Parathyroid adenoma (tissue), 2 donors: ENCODE measurements around the gene MAML2.

Source experiments
- H2AFZ ChIP-seq: fragments of 300-600 bp; sonication (generic); one replicate; pipeline ENCODE4 v1.7.0; 2017; ENCODE audit warnings: antibody characterized with exemption, mild to moderate bottlenecking
- H3K27ac ChIP-seq: fragments of 300-600 bp; sonication (generic); one replicate; pipeline ENCODE4 v1.7.0; 2017
- H3K27me3 ChIP-seq: fragments of 300-600 bp; sonication (generic); one replicate; pipeline ENCODE4 v1.7.0; 2017; ENCODE audit warnings: low read length; ENCODE audit not compliant: control insufficient read depth, insufficient read depth
- H3K36me3 ChIP-seq: fragments of 300-600 bp; sonication (generic); one replicate; pipeline ENCODE4 v1.7.0; 2017; ENCODE audit warnings: low read length; ENCODE audit not compliant: control insufficient read depth, insufficient read depth
- H3K4me1 ChIP-seq: fragments of 300-600 bp; sonication (generic); one replicate; pipeline ENCODE4 v1.7.0; 2017; ENCODE audit warnings: control low read depth
- H3K4me2 ChIP-seq: fragments of 300-600 bp; sonication (generic); one replicate; pipeline ENCODE4 v1.7.0; 2017; ENCODE audit warnings: low read length
- H3K4me3 ChIP-seq: fragments of 300-600 bp; sonication (generic); one replicate; pipeline ENCODE4 v1.7.0; 2017; ENCODE audit warnings: low read depth, low read length
- H3K79me2 ChIP-seq: fragments of 300-600 bp; sonication (generic); one replicate; pipeline ENCODE4 v1.7.0; 2017; ENCODE audit warnings: control low read depth
- H3K9ac ChIP-seq: fragments of 300-600 bp; sonication (generic); one replicate; pipeline ENCODE4 v1.7.0; 2017; ENCODE audit warnings: mild to moderate bottlenecking
- H3K9me3 ChIP-seq: fragments of 300-600 bp; sonication (generic); one replicate; pipeline ENCODE4 v1.7.0; 2017; ENCODE audit warnings: low read length; ENCODE audit not compliant: control insufficient read depth
- TF ChIP-seq, protein P1 (sequence below): fragments of 300-600 bp; sonication (generic); IDR thresholded peaks from one replicate; pipeline ENCODE4 v1.7.0; 2017; ENCODE audit warnings: antibody characterized with exemption, mild to moderate bottlenecking
- donor health status: primary hyperparathyroidism.

Gene MAML2

DNA sequence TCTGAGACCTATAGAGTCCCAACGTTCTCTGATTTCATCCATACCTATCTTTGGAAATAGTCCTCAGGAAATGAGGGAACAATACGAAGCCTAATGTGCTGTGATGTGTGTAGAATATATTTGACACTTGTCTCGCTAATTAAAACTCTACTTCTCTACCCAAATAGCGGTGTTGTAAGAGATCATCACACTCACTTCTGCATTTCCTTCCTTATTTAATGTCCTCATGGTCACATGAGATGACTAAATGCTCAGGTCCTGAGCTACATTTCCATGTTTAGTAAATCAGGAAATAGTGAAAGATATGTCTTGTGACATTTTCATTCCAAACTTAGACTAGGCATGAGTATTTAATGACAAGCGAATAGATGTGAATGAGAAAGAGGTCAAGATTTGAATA lies 112.3 kb downstream of the MAML2 start:
- Histone ChIP-seq H3K9me3 (no peaks in the 10 kb centered on the region), H3K9ac (no peak overlapping the region), H3K4me3 (no peak overlapping the region), H3K79me2 (peaks cover 12% of the 10 kb centered on the region), H3K4me2 (no peak overlapping the region), H2AFZ (no peak overlapping the region), H3K4me1 (peaks cover 8% of the 10 kb centered on the region), H3K27me3 (no peaks in the 10 kb centered on the region), H3K27ac (no peak overlapping the region), H3K36me3 (no peaks in the 10 kb centered on the region)
- TF ChIP-seq, protein P1, sequence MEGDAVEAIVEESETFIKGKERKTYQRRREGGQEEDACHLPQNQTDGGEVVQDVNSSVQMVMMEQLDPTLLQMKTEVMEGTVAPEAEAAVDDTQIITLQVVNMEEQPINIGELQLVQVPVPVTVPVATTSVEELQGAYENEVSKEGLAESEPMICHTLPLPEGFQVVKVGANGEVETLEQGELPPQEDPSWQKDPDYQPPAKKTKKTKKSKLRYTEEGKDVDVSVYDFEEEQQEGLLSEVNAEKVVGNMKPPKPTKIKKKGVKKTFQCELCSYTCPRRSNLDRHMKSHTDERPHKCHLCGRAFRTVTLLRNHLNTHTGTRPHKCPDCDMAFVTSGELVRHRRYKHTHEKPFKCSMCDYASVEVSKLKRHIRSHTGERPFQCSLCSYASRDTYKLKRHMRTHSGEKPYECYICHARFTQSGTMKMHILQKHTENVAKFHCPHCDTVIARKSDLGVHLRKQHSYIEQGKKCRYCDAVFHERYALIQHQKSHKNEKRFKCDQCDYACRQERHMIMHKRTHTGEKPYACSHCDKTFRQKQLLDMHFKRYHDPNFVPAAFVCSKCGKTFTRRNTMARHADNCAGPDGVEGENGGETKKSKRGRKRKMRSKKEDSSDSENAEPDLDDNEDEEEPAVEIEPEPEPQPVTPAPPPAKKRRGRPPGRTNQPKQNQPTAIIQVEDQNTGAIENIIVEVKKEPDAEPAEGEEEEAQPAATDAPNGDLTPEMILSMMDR: no peak

DNA sequence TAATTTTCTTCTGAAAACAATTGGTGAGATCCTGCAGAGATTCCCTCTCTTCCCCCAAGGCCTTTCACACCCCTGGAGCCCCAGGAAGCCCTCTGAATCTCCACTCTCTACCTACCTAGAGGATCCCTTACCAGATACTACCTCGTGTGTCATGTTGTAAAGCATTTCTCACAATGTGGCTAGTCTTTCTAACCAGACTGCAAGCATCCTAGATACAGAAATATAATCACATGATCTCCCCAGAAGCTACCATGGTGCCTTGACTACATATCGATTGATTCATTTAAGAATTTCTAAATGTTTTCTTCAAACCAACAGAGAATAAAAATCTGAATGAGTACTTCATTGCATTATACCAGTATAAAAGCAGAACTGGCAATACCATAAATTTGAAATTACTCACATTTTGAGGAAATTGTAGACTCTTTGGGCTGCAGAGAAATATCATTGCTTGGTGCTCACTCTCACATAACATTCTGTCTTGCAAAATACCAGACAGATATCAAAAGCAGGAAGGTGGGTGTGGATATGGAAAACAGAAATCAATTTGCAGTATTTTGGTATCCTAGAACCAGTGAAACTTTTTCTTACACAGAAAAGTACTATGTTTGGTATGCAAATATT lies 113.5 kb downstream of the MAML2 start:
- Histone ChIP-seq H3K4me3 (no peak overlapping the region), H3K36me3 (no peaks in the 10 kb centered on the region), H3K4me1 (peaks cover 8% of the 10 kb centered on the region), H3K9me3 (no peaks in the 10 kb centered on the region), H3K4me2 (no peak overlapping the region), H3K79me2 (peaks cover 14% of the 10 kb centered on the region), H3K9ac (no peak overlapping the region), H3K27ac (peak overlapping the region; percentile 63), H2AFZ (no peak overlapping the region), H3K27me3 (no peaks in the 10 kb centered on the region)
- TF ChIP-seq, protein P1: no peak

DNA sequence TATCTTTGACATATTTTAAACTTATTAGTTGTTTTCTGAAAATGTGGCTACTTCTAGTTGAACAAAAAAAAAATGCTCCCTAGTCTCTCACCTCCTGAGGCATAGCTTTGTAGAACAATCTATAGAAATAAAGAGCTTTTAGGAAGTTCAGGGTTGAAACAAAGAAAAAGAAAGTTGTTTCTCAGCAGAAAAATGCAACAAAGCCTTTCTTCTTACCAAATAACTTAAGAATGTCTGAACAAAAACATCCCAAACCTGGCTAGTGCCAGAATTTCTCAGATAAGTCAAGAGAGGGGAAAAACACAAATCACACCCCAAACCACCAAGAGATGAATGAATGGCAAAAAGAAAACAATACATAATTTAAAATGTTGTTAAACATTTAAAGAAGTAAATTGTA lies 114.1 kb downstream of the MAML2 start:
- peaks cover 12% of the 10 kb centered on the region for H3K79me2 ChIP-seq
- TF ChIP-seq, protein P1: no peak
- peak overlapping the region; percentile 63 for H3K27ac ChIP-seq
- no peaks in the 10 kb centered on the region for H3K27me3 ChIP-seq
- no peaks in the 10 kb centered on the region for H3K36me3 ChIP-seq
- H3K9me3 ChIP-seq: no peaks in the 10 kb centered on the region
- H2AFZ ChIP-seq: no peak overlapping the region
- no peak overlapping the region for H3K4me3 ChIP-seq
- peaks cover 8% of the 10 kb centered on the region for H3K4me1 ChIP-seq
- no peak overlapping the region for H3K9ac ChIP-seq
- H3K4me2 ChIP-seq: no peak overlapping the region

DNA sequence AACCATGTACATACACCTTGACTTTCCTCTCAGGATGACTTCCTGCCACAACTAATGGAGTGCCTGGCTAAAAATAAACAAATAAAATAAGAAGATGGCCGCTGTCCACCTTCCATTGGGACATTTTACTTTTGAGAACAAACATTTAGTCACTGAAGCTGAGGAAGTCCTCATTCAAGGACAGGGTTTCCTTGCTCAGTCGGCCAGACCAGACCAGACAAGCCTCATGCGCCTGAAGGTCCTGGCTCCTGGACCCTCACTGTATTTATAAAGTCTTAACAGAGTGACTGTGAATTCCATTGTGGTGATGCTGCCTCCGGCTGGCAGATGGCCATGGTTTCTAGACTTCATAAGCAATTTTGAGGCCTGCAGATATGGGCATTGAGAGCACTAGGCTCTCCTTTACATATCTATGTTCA lies 114.5 kb downstream of the MAML2 start:
- Histone ChIP-seq H3K4me3 (no peak overlapping the region), H2AFZ (no peak overlapping the region), H3K9ac (no peak overlapping the region), H3K27ac (peak overlapping the region; percentile 63), H3K79me2 (peaks cover 8% of the 10 kb centered on the region), H3K4me2 (no peak overlapping the region), H3K27me3 (no peaks in the 10 kb centered on the region), H3K4me1 (peaks cover 8% of the 10 kb centered on the region), H3K9me3 (no peaks in the 10 kb centered on the region), H3K36me3 (no peaks in the 10 kb centered on the region)
- TF ChIP-seq, protein P1: no peak

DNA sequence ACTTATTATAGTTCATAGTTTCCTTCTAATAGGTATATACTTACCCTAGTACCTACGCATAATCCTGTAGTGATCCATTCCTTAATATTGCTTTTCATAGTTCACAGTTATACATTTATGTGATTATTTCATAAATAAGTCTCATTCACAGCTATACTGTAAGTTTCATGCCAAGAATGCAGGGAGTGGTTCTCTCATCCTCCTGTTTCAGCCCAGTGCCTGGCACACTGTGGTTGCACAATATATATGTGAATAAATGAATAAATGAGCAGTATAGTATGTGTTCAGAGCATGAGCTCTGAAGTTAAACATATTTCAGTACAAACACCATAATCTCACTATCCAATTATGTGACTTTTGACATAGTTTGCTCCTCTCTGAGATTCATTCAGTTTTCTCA lies 115.8 kb downstream of the MAML2 start:
- TF ChIP-seq, protein P1: no peak
- Histone ChIP-seq H3K27me3 (no peaks in the 10 kb centered on the region), H3K4me3 (no peak overlapping the region), H3K27ac (no peak overlapping the region), H3K4me1 (peaks cover 10% of the 10 kb centered on the region), H2AFZ (no peak overlapping the region), H3K9ac (no peak overlapping the region), H3K36me3 (no peaks in the 10 kb centered on the region), H3K4me2 (no peak overlapping the region), H3K9me3 (no peaks in the 10 kb centered on the region), H3K79me2 (peaks cover 7% of the 10 kb centered on the region)
